ENCODE measurements around the gene PAPPA.

Gene PAPPA

DNA sequence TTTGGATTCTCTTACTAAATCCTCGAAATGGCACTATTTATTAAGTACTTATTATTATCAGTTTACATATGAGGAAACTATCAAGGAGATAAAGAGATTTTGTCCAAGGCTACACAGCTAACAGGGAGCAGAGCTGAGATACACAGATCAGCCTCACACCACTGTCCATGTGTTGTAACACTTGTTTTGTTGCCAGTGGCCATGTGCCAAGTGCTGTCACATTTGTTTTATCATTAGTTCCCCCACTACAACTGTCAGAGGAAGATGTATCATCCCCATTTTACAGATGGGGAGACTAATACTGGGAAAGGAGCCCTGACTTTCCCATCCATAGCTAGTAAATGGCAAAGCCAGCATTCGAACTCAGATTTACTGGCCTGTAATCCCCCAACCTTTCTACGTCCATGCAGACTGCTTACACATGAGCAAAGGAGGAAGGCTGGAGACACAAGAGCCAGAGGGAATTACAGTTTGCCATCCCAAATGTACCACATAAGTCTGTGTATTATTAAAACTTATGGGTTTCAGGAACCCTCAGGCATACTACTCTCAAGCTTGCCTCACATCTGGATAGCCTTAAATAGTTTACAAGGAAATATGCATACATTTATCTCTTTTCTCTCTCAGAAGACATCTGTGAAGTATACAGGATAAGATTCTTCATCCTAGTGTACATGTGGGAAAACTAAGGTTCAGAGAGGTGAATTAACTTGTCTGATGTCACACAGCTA, 25.1 kb downstream of the PAPPA start:
- no peak for DNase-seq

- no peak for DNase-seq
These were observed 26.0 kb downstream of the PAPPA start for GRCh38 chr9:116179568-116179967.

DNA sequence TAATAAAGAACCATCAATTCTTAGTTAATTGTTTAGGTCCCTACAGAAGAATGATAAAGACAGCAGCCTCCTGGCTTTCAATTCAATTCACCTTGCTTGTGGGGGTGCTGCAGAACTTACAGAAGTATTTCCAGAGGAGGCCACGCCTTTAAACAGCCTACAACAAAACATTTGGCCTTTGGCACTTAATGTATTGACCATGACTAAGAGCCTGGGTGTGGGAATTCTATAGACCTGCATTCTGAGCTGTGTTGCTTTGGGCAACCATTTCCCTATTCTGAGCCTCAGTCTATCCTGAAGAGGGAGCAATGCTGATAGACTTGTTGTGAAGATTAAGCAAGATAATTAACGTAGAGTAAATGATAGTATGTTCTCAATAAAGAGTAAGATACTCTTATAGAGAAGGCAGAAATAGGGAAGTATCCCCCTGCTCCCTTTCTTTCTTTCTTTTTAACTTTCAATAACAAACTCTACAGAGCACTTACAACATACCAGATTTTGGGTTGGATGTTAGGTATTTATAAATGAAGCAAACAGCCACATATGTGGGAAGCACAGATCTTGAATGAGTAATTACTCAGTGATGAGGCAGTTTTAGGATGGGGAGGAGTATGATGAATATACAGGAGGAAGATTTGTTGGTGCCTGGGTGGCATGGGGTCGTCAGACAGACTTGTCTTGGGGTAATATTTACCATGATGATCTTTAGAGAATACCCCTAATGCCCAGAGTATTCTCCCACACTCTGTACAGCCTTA, 28.4 kb downstream of the PAPPA start:
- no peak for DNase-seq

DNA sequence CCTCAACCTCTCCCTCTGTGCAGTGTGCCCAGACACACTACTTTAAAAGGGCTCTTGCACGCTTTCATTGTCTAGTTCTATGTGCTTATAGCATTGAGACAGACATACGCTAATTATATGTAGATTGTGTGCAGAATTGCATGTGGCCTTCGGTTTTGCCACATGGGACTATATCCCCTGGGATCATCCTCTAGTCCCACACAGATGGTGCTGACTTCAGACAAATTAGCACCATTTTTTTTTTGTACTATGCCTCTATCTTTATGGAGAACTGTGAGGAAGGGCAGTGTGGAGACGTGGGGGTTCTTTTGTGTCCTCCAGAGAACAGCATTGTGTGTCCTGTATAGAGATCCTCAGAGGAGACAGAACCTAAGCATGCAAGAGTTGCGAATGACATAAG, 29.3 kb downstream of the PAPPA start:
- no peak for DNase-seq

DNA sequence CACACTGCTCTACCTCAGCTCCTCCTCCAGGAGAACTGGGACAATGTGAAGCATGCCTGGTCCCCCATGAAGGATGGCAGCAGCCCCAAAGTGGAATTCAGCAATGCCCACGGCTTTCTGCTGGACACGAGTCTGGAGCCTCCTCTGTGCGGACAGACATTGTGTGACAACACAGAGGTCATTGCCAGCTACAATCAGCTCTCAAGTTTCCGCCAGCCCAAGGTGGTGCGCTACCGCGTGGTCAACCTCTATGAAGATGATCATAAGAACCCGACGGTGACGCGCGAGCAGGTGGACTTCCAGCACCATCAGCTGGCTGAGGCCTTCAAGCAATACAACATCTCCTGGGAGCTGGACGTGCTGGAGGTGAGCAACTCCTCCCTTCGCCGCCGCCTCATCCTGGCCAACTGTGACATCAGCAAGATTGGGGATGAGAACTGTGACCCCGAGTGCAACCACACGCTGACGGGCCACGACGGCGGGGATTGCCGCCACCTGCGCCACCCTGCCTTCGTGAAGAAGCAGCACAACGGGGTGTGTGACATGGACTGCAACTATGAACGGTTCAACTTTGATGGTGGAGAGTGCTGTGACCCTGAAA, 34.1 kb downstream of the PAPPA start:
- DNase-seq: no peak

DNA sequence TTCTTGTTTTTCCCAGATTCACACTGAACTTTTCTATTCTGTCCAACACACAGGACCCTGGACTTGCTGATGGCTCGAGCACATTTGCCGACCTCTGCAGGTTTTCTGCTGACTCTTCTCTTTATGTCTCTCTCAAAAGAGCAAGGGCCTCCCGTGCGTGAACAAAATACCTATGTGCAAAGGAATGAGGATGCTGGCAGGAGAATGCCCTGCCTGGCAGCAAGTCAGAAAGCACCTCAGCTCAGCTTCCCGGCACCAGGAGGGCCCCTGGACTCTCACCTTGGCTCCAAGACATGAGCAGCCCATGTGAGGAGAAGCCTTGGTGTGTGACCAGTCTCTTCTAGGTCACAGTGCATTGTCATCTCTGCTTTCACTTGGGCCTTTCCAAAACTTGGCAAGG, 36.1 kb downstream of the PAPPA start:
- no peak for DNase-seq

GRCh38 chr9:116190637-116191396, 37.2 kb downstream of the PAPPA start:
- no peak for DNase-seq

- DNase-seq: no peak
These were observed 38.2 kb downstream of the PAPPA start for GRCh38 chr9:116191576-116192415.

DNA sequence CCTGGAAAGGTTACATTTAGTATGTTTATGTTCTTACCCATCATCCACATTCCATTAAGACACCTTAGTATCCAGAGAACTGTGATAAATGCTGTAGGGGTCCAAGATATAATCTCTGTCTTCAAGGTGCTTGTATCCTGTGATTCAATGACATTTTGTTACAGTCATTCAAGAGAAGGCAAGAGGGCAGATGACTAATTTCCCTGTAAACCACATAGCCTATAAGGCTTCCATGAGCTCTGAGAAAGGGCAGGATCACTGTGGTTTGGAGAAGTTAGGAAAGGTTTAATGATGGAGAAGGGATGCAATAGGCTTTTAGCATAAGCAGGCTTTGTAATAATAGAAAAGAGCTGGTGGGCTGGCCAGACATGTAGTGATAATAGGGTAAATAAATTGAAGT, 40.0 kb downstream of the PAPPA start:
- no peak for DNase-seq

DNA sequence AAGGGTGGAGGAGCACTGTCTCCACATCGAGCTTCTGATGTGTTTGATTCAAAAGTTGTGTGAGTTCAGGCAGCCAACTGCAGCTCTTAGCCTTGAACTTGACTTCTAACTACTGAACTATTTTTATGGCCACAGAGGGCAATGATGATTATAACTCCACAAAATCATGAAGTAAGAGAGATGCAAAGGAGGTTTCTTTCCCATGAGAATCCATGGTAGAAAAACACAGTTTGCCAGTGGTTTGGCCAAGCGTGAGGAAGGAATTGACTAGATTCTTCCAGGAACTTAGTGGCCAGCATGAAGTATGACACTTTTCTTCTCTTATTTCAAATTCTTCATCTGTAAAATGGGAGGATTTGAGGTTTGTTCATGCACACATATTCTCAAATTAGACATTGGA, 43.2 kb downstream of the PAPPA start:
- DNase-seq: no peak

GRCh38 chr9:116198344-116198743, 44.8 kb downstream of the PAPPA start:
- DNase-seq: no peak

- DNase-seq: no peak
These were observed 48.8 kb downstream of the PAPPA start for GRCh38 chr9:116202219-116202912.

GRCh38 chr9:116204252-116204882, 50.8 kb downstream of the PAPPA start:
- DNase-seq: no peak

DNA sequence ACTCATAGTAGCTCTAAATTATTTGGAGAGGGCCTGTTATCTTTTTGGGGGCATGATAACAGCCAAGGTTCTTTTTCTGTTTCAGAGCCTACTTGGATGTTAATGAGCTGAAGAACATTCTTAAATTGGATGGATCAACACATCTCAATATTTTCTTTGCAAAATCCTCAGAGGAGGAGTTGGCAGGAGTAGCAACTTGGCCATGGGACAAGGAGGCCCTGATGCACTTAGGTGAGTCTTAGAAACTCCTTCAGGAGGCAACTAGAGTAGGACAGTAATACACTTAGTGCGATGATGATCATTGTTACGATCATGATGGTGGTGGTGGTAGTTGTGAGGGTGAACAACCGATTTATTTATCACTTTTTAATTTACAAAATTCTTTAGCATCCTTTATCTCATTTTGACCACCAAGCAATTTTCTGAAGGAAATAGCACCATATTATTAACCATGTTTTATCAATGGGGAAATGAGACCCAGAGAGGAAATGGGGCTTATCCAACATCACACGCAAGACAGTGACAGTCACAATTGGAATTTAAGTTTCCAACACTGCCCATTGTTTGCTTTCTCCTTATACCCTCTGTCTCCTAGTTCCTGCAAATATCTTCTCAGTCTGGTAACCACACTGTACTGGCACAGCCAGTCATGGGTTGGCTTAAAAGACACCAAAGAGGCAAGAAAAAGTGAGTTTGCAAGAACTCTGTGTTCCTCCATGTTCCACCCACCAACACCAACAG, 54.0 kb downstream of the PAPPA start:
- no peak for DNase-seq

GRCh38 chr9:116208417-116209232, 55.0 kb downstream of the PAPPA start:
- DNase-seq: no peak

DNA sequence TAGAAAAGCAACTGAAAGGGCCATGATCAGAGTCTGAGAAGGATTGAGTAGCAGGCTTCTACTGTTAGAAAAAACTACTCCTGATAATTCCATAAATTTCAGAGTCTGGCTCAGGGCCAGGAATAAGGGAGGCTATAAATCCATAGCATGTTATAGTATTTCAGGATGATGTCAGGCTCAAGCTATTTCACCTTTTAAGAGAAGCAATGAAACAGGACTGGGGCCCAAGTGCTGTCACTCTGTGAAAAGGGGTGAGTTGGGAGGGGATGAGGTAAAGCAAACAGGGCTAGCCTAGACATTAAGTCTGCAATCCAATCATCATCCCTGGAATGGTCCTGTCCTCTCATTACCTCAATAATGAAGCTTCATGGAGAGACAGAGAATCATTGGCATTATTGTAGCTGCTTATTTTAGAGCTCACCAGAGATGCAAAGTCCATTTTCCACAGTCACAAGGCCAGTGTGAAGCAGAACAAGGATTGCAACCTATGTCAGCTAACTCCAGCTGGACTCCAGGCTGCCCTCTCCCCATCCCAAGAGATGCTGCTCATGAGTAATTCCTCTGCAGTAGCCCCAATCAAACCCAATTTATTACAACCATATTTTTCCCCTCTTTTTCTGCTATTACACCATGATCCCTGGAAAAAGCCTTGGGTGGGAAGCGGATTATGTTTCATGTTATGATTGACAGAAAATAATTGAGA, 56.0 kb downstream of the PAPPA start:
- DNase-seq: no peak

GRCh38 chr9:116212986-116213692, 59.5 kb downstream of the PAPPA start:
- DNase-seq: no peak
